Measurements from ENCODE around the gene DNAJB5.

The DNAJB5 gene

GRCh38 chr9:34985311-34985899 lies 4.1 kb upstream of the DNAJB5 start:
- peak; percentile 46 for DNase-seq

- DNase-seq: peak; percentile 41
Measured at GRCh38 chr9:34986540-34987047, 3.0 kb upstream of the DNAJB5 start.

- no peak for DNase-seq
Measured at GRCh38 chr9:34987160-34987901, 2.2 kb upstream of the DNAJB5 start.

GRCh38 chr9:34988218-34989002 lies 1.1 kb upstream of the DNAJB5 start:
- no peak for DNase-seq

GRCh38 chr9:34989946-34990635 lies 546 bp downstream of the DNAJB5 start:
- peak; percentile 34 for DNase-seq

GRCh38 chr9:34990908-34991606 lies 1.5 kb downstream of the DNAJB5 start:
- no peak for DNase-seq

GRCh38 chr9:34991607-34992375 lies 2.2 kb downstream of the DNAJB5 start:
- DNase-seq: no peak

- no peak for DNase-seq
Measured at GRCh38 chr9:34992376-34992951, 2.9 kb downstream of the DNAJB5 start.

- no peak for DNase-seq
Measured at GRCh38 chr9:34993502-34994259, 4.1 kb downstream of the DNAJB5 start.

- DNase-seq: peak; percentile 46
Measured at GRCh38 chr9:34994260-34994899, 4.8 kb downstream of the DNAJB5 start.

GRCh38 chr9:34994900-34995669 lies 5.5 kb downstream of the DNAJB5 start:
- DNase-seq: no peak

- DNase-seq: no peak
Measured at GRCh38 chr9:34995670-34996060, 6.1 kb downstream of the DNAJB5 start.

GRCh38 chr9:34996181-34996904 lies 6.8 kb downstream of the DNAJB5 start:
- DNase-seq: no peak

GRCh38 chr9:34996905-34997279 lies 7.3 kb downstream of the DNAJB5 start:
- DNase-seq: no peak

- no peak for DNase-seq
Measured at GRCh38 chr9:34997379-34997781, 7.8 kb downstream of the DNAJB5 start.

GRCh38 chr9:34998266-34998665 lies 8.7 kb downstream of the DNAJB5 start:
- no peak for DNase-seq

- no peak for DNase-seq
Measured at GRCh38 chr9:34999576-34999975, 10.0 kb downstream of the DNAJB5 start.

GRCh38 chr9:35000535-35001284 lies 11.2 kb downstream of the DNAJB5 start:
- DNase-seq: no peak

All from NCI-H748 treated with DMSO at 0.1 percent for 48 hours (cell line).